Astrocyte of the cerebellum (primary cell): ENCODE results near the gene CAMKK2.

Experiments
- DNase-seq: peaks from one replicate; pipeline ENCODE4 v3.0.0-alpha.2; 2011; ENCODE audit warnings: low read depth
- H3K4me3 ChIP-seq: 2 replicates; pipeline ENCODE4 v1.5.1; 2011; ENCODE audit warnings: mild to moderate bottlenecking, low read depth, low read length, moderate library complexity
- CTCF ChIP-seq: IDR thresholded peaks from 2 replicates; pipeline ENCODE4 v1.5.1; 2012; ENCODE audit warnings: low read length, low read depth, moderate library complexity, mild to moderate bottlenecking; ENCODE audit errors: missing control alignments
- in situ Hi-C: cut with HindIII; loops from 2 replicates; pipeline ENCODE4 v1.10.0; 2017; ENCODE audit warnings: low sequenced_read_pairs

Gene CAMKK2

GRCh38 chr12:121290410-121290809 lies 6.1 kb downstream of the CAMKK2 start:
- no peak overlapping the region for H3K4me3 ChIP-seq
- in situ Hi-C loops: no loop called here
- no peak for TF ChIP-seq CTCF
- DNase-seq: no peak

GRCh38 chr12:121289962-121290361 lies 6.5 kb downstream of the CAMKK2 start:
- no peak for DNase-seq
- TF ChIP-seq CTCF: no peak
- in situ Hi-C loops: no loop called here
- H3K4me3 ChIP-seq: no peak overlapping the region

- TF ChIP-seq CTCF: no peak
- in situ Hi-C loops: no loop called here
- no peak for DNase-seq
- H3K4me3 ChIP-seq: no peak overlapping the region
Observed at GRCh38 chr12:121288986-121289385, 7.5 kb downstream of the CAMKK2 start.

- no peak for DNase-seq
- TF ChIP-seq CTCF: no peak
- no peak overlapping the region for H3K4me3 ChIP-seq
- in situ Hi-C loops: no loop called here
Observed at GRCh38 chr12:121288158-121288845, 8.2 kb downstream of the CAMKK2 start.

- H3K4me3 ChIP-seq: no peak overlapping the region
- in situ Hi-C loops: no loop called here
- no peak for TF ChIP-seq CTCF
- no peak for DNase-seq
Observed at GRCh38 chr12:121287267-121287954, 9.1 kb downstream of the CAMKK2 start.

GRCh38 chr12:121285856-121286255 lies 10.7 kb downstream of the CAMKK2 start:
- TF ChIP-seq CTCF: no peak
- DNase-seq: no peak
- in situ Hi-C loops: no loop called here
- no peak overlapping the region for H3K4me3 ChIP-seq
